ENCODE results near the gene GRIK3.
"Not testable (repeated sequence)": the region's sequence is repeated elsewhere in the genome, so short reads cannot be mapped to it uniquely, and the experiment has no call there.

GRIK3 gene

GRCh38 chr1:36776948-36777831, 257.1 kb downstream of the GRIK3 start:
- DNase-seq = no peak

- no peak for DNase-seq
Observed at GRCh38 chr1:36776256-36776655, 258.1 kb downstream of the GRIK3 start.

GRCh38 chr1:36775716-36776115, 258.6 kb downstream of the GRIK3 start:
- no peak for DNase-seq

GRCh38 chr1:36773827-36774541, 260.3 kb downstream of the GRIK3 start:
- no peak for DNase-seq

GRCh38 chr1:36772647-36773495, 261.4 kb downstream of the GRIK3 start:
- DNase-seq = no peak

- no peak for DNase-seq
Observed at GRCh38 chr1:36771660-36772284, 262.5 kb downstream of the GRIK3 start.

GRCh38 chr1:36771240-36771639, 263.1 kb downstream of the GRIK3 start:
- DNase-seq = no peak

- DNase-seq = no peak
Observed at GRCh38 chr1:36769886-36770830, 264.2 kb downstream of the GRIK3 start.

- DNase-seq = no peak
Observed at GRCh38 chr1:36768486-36769178, 265.7 kb downstream of the GRIK3 start.

GRCh38 chr1:36767429-36767828, 266.9 kb downstream of the GRIK3 start:
- DNase-seq = not testable (repeated sequence)

- no peak for DNase-seq
Observed at GRCh38 chr1:36766481-36766880, 267.8 kb downstream of the GRIK3 start.

GRCh38 chr1:36765785-36766300, 268.5 kb downstream of the GRIK3 start:
- DNase-seq = no peak

- no peak for DNase-seq
Observed at GRCh38 chr1:36764798-36765197, 269.5 kb downstream of the GRIK3 start.

GRCh38 chr1:36763771-36764170, 270.5 kb downstream of the GRIK3 start:
- no peak for DNase-seq

- no peak for DNase-seq
Observed at GRCh38 chr1:36762174-36762573, 272.1 kb downstream of the GRIK3 start.

GRCh38 chr1:36761113-36761512, 273.2 kb downstream of the GRIK3 start:
- DNase-seq = no peak

GRCh38 chr1:36760081-36760480, 274.2 kb downstream of the GRIK3 start:
- no peak for DNase-seq

GRCh38 chr1:36759355-36759754, 275.0 kb downstream of the GRIK3 start:
- DNase-seq = no peak

- no peak for DNase-seq
Observed at GRCh38 chr1:36755303-36756230, 278.7 kb downstream of the GRIK3 start.

- DNase-seq = no peak
Observed at GRCh38 chr1:36754366-36754765, 279.9 kb downstream of the GRIK3 start.
